ENCODE data around the gene MAMDC4.
"Not testable (repeated sequence)": the region's sequence is repeated elsewhere in the genome, so short reads cannot be mapped to it uniquely, and the experiment has no call there.

The MAMDC4 gene

DNA sequence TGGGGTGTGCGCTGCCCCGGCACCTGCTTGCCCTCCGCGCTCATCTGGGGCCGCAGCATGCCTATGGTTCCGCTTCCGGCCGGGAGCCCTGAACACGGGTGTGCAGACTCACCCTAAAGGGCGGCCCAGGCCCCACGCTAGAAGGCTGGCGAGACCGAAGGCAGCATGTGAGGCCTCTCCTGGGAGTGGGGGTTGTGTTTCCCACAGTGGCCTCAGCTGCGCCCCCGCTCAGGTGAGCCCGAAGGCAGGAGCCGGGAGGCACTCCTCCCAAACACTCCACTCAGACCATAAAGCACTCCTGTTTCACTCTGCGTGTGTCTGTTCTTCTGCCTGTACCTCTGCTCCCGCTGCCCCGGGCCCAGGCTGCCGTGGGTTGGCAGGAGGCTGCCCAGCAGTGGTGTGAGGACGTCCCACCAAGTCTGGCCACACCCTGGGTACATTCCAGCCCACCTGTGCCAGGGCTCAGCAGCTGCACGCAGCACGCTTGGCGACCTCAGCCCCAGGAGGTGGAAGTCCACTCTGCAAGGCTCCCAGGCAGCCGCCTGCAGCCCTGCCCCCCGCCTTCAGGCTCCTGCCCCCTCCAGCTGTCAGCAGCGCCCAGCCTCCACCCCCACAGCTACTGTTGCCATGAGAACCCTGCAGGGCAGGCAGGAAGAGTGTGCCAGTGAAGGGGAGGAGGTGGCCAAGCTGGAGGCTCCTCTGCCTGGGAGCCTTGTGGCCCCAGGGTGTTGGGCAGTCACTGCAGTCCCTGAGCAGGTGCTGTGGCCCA, 11.1 kb upstream of the MAMDC4 start:
- Mint-ChIP-seq H3K9me3 (no peaks in the 10 kb centered on the region), H3K27me3 (ENCODE audit: low read depth) (peaks cover 3% of the 10 kb centered on the region), H3K36me3 (ENCODE audit: low read depth) (peaks cover 3% of the 10 kb centered on the region), H3K27ac (no peak overlapping the region), H3K4me1 (ENCODE audit: low read depth) (peaks cover 5% of the 10 kb centered on the region), H3K4me3 (no peak overlapping the region)

DNA sequence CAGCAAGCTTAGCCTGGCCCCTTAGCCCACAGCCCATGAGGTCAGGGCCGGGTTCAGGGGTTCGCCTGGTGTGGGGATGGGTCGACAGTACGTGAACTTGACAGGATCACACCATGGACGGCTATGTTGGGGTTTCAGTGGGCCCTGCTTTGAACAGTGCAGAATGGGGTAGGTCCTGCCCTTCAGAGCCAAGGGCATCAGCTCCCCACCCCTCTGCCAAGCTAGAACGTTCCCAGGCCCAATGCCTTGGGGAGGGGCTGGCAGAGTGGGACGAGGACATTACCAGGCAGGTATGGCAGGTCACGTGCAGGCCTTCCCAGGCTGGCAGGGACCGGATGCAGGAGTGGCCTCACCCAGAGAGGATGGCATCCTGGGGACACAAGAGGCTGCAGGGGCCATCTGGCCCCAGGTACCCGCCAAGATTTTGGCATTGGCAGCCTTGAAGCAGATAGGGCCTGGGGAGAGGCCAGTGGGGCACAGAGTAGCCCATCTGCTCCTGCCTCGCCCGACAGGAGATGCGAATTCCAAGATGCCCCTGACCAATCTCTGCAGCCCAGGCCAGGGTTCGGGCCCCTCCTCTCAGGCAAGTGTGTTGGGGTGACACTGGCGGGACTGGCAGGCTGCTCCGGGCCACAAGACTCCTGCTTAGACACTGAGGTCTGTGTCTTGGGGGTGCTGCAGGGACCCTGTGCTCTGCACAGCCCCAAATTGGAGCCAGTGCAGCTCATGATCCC, 10.3 kb upstream of the MAMDC4 start:
- not testable (repeated sequence) for H3K36me3 Mint-ChIP-seq (ENCODE audit: low read depth); H3K27me3 Mint-ChIP-seq (ENCODE audit: low read depth); H3K9me3 Mint-ChIP-seq; H3K4me1 Mint-ChIP-seq (ENCODE audit: low read depth)
- peak overlapping the region; percentile 78 for H3K27ac Mint-ChIP-seq
- H3K4me3 Mint-ChIP-seq: peak overlapping the region; percentile 80

DNA sequence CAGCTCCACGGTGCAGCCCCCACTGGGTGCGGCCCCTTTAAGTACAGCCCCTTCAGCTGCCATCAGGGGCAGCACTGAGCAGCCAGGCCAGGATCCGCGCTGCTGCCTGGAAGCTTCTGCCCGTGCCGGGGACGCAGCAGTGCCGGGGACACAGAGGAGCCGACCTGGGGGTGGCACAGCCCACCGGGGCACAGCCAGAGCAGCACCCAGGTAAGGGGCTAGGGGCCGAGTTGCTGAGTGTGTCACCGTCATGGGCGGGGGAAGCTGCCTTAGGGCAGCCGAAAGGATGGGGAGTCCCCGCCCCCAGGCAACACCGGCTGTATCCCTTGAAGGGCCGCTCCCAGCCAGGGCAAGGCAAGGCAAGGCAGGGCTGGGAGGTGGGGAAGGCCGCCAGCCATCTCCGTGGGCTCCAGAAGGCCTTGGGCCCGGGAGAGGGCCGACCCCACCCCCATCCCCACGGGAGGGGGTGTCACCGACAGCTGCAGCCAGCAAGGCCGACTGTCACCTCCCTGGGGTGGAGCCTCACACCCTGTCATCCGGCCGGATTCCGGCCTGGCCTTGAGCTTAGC, 9.7 kb upstream of the MAMDC4 start, which contains the start of gene AJM1:
TSS of gene AJM1 (plus strand) at position 99 of the 569 bp plus-strand sequence. CDS start 1,937 bp downstream, outside the sequence.
- peak within 1 kb of the TSS; percentile 78 for H3K27ac Mint-ChIP-seq
- peak within 1 kb of the TSS; percentile 80 for H3K4me3 Mint-ChIP-seq
- not testable (repeated sequence) for H3K9me3 Mint-ChIP-seq; H3K36me3 Mint-ChIP-seq (ENCODE audit: low read depth); H3K27me3 Mint-ChIP-seq (ENCODE audit: low read depth); H3K4me1 Mint-ChIP-seq (ENCODE audit: low read depth)

DNA sequence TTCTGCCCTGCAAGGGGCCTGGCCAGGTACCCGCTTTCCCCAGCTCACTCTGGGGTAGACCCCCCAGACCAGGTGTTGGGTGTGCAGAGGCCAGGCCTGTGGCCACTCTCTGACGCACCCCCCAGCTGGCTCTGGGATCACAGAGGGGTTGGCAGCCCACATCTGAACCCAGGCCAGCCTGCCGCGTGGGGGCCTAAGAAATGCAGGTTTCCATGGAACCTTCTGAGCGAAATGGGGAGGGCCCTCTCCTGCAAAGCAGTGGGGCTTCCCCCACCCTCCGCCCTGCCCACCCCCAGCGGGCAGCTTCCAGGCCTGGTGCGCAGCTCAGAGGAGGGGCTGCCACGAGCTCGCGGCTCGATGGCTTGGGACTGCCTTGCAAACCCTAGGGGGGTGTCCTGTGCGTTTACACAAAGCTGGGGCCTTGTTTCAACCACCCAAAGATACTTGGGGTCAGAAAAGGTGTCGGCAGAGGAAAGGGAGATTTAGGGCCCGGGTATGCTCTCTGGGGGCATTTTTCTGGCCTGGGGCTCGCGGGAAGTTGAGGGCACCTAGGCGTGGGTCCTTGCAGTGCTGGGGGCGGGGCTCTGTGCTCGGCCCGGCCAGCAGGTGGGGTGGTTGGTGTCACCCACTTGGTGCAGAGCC, 8.9 kb upstream of the MAMDC4 start:
- H3K27me3 Mint-ChIP-seq (ENCODE audit: low read depth): peaks cover 10% of the 10 kb centered on the region
- peaks cover 10% of the 10 kb centered on the region for H3K4me1 Mint-ChIP-seq (ENCODE audit: low read depth)
- H3K9me3 Mint-ChIP-seq; H3K36me3 Mint-ChIP-seq (ENCODE audit: low read depth): not testable (repeated sequence)
- H3K4me3 Mint-ChIP-seq: peak overlapping the region; percentile 48
- H3K27ac Mint-ChIP-seq: peak overlapping the region; percentile 50

DNA sequence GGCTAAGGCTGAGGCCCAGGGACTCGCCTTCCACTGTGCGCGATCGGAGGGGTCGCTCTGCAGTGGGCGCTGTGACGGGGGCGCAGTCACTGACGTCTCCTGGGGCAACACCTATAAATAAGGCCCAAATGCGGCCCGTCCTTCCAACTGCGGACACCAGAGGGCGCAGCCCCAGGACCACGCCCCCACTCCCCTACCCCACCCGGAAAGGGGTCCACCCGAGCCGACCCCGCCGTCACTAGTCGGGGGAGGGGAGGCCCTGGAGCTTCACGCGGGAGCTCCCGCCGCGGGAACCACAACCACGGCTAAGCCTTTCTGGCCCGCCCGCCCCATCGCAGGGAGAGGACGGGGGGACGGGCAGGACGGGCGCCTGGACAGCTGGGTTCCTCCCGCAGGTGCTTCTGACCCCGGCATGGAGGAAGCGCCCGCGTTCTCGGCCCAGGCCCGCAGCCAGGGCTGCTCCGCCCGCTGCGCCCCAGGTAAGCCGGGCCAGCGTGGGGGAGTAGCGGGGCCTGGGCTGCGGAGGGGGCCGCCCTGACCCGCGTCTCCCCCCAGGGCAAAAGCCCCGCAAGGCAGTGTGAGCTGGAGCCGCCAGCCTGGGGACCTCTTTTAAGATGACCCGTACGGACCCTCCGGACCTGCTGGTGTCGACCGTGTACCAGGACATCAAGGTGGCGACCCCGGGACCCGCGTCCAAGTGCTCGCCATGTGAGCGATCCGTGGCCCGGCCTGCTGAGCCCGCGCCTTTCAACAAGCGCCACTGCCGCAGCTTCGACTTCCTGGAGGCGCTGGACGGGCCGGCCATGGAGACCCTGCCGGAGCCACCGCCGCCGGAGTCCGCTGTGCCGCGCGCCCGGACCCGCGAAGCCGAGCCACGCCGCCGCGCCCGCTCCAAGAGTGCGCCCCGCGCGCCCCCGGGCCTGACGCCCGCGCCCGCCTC, 8.1 kb upstream of the MAMDC4 start:
- H3K27ac Mint-ChIP-seq: peak overlapping the region; percentile 50
- not testable (repeated sequence) for H3K36me3 Mint-ChIP-seq (ENCODE audit: low read depth); H3K9me3 Mint-ChIP-seq
- H3K4me1 Mint-ChIP-seq (ENCODE audit: low read depth): peaks cover 10% of the 10 kb centered on the region
- H3K4me3 Mint-ChIP-seq: peak overlapping the region; percentile 48
- H3K27me3 Mint-ChIP-seq (ENCODE audit: low read depth): peaks cover 10% of the 10 kb centered on the region

DNA sequence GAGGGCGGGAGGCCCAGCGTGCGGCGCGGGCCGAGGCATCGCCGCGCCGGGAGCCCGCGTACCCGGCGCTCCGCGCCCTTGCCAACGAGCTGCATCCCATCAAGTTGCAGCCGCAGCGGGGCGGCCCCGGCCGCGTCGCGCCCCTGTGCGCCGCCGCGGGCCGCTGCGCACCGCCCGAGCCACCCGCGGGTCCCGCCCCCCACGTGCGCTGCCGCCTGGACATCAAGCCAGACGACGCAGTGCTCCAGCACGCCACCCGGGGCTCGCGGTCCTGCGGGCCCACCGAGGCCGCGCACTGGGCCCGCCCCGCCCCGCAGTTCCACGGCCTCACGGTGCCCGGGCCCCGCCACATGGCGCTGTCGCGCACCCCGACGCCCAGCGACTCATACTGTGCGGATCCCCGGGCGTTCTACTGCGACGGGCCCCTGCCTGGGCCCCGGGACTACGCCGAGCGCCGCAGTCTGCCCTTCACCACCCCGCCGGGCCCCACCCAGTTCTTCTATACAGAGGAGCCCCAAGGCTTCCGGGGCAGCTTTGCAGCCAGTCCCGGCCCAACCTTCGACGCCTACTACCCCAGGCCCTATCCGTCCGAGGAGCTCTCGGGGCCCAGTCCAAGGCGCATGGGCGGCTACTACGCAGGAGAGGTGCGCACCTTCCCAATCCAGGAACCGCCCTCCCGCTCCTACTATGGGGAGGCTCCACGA, 7.2 kb upstream of the MAMDC4 start:
- Mint-ChIP-seq H3K4me1 (ENCODE audit: low read depth) (peaks cover 12% of the 10 kb centered on the region), H3K9me3 (no peaks in the 10 kb centered on the region), H3K36me3 (ENCODE audit: low read depth) (peaks cover 7% of the 10 kb centered on the region), H3K27ac (peak overlapping the region; percentile 36), H3K27me3 (ENCODE audit: low read depth) (peaks cover 10% of the 10 kb centered on the region), H3K4me3 (peak overlapping the region; percentile 21)

DNA sequence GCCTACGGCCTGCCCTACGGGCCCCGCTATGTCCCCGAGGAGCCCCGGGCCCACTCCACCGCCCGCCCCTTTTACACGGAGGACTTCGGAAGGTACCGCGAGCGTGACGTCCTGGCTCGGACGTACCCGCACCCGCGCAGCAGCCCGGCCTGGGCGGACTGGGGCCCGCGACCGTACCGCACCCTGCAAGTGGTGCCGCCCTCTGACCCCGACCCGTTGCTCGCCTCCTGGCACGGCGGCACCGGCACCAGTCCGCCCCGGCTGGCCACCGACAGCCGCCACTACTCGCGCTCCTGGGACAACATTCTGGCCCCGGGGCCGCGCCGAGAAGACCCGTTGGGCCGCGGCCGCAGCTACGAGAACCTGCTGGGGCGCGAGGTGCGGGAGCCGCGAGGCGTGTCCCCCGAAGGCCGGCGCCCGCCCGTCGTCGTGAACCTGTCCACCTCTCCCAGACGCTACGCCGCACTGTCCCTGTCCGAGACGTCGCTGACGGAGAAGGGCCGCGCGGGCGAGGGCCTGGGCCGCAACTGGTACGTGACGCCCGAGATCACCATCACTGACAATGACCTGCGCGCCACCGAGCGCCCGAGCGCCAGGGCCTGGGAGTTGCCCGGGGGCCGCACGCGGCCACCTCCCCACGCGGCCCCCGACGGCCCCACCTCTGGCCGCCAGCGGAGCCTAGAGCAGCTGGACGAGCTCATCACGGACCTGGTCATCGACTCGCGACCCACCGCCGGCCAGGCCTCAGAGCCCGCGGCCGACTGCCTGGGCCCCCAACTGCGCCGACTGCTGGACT, 6.5 kb upstream of the MAMDC4 start:
- Mint-ChIP-seq H3K9me3 (no peaks in the 10 kb centered on the region), H3K27me3 (ENCODE audit: low read depth) (peaks cover 10% of the 10 kb centered on the region), H3K4me3 (peak overlapping the region; percentile 21), H3K36me3 (ENCODE audit: low read depth) (peaks cover 5% of the 10 kb centered on the region), H3K27ac (peak overlapping the region; percentile 36), H3K4me1 (ENCODE audit: low read depth) (peaks cover 9% of the 10 kb centered on the region)

DNA sequence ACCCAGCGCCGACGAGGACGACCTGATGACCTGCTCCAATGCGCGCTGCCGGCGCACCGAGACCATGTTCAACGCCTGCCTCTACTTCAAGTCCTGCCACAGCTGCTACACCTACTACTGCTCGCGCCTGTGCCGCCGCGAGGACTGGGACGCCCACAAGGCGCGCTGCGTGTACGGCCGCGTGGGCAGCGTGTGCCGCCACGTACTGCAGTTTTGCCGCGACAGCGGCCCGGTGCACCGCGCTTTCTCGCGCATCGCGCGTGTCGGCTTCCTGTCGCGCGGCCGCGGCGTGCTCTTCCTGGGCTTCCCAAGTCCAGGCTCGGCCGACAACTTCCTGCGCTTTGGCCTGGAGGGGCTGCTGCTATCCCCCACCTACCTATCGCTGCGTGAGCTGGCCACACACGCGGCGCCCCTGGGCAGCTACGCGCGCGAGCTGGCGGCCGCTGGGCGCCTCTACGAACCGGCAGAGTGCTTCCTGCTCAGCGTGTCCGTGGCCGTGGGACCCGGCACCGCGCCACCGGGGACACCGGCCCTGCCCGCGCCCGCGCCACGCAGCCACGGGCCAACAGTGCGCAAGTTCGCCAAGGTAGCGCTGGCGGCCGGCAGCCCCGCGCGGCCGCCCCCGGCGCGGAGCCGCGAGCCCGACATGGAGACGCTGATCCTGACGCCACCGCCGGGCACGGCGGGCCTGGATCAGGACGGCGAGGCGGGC, 5.6 kb upstream of the MAMDC4 start:
- Mint-ChIP-seq H3K27ac (peak overlapping the region; percentile 79), H3K9me3 (no peaks in the 10 kb centered on the region), H3K4me1 (ENCODE audit: low read depth) (peaks cover 9% of the 10 kb centered on the region), H3K4me3 (peak overlapping the region; percentile 44), H3K36me3 (ENCODE audit: low read depth) (peaks cover 5% of the 10 kb centered on the region), H3K27me3 (ENCODE audit: low read depth) (peaks cover 10% of the 10 kb centered on the region)

DNA sequence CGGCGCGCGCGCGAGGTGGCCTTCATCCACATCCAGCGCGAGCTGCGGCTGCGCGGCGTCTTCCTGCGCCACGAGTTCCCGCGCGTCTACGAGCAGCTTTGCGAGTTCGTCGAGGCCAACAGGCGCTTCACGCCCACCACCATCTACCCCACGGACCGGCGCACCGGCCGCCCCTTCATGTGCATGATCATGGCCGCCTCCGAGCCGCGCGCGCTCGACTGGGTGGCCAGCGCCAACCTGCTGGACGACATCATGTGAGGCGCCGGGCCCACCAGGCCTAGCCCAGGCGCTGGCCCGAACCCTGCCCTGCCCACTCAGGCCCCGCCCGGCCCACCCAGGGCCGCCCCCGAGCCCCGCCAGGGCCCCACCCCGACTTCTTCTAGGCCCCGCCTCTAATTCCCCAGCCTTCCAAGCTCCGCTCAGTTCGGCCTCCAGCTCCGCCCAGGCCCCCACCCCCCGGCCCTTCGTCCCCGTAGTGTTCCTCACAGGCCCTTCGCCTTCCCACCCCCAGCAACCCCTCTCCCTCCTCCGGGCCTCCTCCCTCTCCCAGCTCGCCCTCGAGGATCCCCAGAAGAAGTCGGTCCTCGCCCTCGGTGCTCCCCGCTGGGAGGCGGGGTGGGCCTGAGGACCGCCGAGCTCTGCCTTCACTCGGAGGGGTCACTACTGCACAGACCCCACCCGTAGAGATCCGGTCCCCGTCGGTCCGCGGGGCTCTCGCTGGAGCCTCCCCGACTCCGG, 4.9 kb upstream of the MAMDC4 start:
- peaks cover 7% of the 10 kb centered on the region for H3K4me1 Mint-ChIP-seq (ENCODE audit: low read depth)
- H3K27me3 Mint-ChIP-seq (ENCODE audit: low read depth): peaks cover 10% of the 10 kb centered on the region
- H3K9me3 Mint-ChIP-seq: no peaks in the 10 kb centered on the region
- peak overlapping the region; percentile 94 for H3K4me3 Mint-ChIP-seq
- H3K36me3 Mint-ChIP-seq (ENCODE audit: low read depth): peaks cover 5% of the 10 kb centered on the region
- H3K27ac Mint-ChIP-seq: peak overlapping the region; percentile 90

DNA sequence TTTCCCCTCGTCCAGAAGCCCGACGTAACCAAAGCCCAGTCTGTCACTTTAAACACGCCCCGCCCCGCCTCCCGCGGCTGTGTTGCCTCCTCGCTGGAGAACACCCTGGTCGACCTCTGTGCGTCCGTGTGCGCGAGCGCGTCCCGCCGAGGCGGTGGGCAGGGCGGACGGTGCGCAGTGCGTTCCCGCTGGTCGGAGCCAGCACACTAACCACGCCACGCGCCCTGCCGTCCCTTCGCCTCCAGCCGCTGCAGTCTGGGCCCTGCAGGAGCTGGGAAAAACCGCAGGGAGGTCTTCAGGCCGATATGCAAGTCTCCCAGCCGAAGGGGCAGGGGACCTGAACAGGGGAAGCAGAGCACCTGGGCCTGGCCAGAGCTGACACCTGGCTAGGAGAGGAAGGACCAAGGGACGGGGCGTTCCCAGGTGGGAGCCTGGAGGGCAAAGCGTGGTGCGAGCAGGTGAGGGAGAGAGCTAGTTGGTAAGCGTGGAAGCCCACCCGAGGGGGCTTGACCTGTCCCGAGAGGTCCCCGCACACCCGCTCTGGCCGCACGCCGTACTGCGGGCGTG, 4.2 kb upstream of the MAMDC4 start:
- Mint-ChIP-seq H3K4me3 (peak overlapping the region; percentile 94), H3K27me3 (ENCODE audit: low read depth) (peaks cover 10% of the 10 kb centered on the region), H3K36me3 (ENCODE audit: low read depth) (peaks cover 5% of the 10 kb centered on the region), H3K27ac (peak overlapping the region; percentile 90), H3K9me3 (no peaks in the 10 kb centered on the region), H3K4me1 (ENCODE audit: low read depth) (peaks cover 7% of the 10 kb centered on the region)

DNA sequence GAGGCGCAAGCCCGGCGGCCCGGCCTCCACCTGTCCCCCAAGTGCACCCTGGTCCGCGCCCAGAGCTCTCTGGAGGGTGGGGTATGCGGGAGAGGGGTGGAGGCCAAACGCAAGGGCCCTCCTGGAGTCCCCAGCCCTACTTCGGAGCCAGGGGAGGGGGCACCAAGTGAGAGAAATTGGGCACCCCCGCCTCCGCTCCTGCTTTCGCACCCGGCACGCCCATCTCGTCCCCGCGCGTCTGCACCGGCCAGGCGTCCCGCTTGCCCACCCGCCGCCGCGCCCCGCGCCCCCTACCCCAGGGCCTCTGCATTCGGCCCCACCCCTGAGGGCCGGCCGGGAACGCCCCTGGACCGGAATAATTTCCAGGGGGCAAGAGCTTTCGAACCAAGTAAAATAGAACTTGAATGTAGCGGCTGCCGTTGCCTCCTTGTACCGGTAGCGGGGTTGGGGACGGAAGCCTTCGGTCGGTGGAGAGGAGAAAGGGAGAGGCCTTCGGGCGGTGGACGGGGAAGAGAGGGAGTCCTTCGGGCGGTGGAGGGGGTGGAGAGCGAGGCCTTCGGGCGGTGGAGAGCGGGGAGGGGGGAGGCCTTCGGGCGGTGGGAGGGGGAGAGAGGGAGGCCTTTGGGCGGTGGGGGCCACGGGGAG, 3.6 kb upstream of the MAMDC4 start:
- peaks cover 5% of the 10 kb centered on the region for H3K36me3 Mint-ChIP-seq (ENCODE audit: low read depth)
- peaks cover 10% of the 10 kb centered on the region for H3K27me3 Mint-ChIP-seq (ENCODE audit: low read depth)
- peak overlapping the region; percentile 92 for H3K27ac Mint-ChIP-seq
- H3K4me1 Mint-ChIP-seq (ENCODE audit: low read depth): peaks cover 7% of the 10 kb centered on the region
- H3K9me3 Mint-ChIP-seq: no peaks in the 10 kb centered on the region
- peak overlapping the region; percentile 94 for H3K4me3 Mint-ChIP-seq

Data from T-helper 1 cell treated with Interleukin-12 subunit alpha and Interleukin-12 subunit beta and Interleukin-4 antibody, amounts not matched to agents 30 μg/mL and 1 μg/mL, for 36 hours (primary cell).